Mesodermal cell (in vitro differentiated cells): Measurements from ENCODE around the gene RALA.

Experiments used
- H3K27ac ChIP-seq: 2 replicates; pipeline ENCODE4 v1.7.0; 2013; ENCODE audit warnings: mild to moderate bottlenecking, low read depth, low read length, moderate library complexity; ENCODE audit not compliant: severe bottlenecking
- H3K36me3 ChIP-seq: 2 replicates; pipeline ENCODE4 v1.7.1; 2013; ENCODE audit warnings: mild to moderate bottlenecking, low read length, moderate library complexity; ENCODE audit not compliant: control insufficient read depth, insufficient read depth
- H3K4me1 ChIP-seq: one replicate; pipeline ENCODE4 v1.7.1; 2013; ENCODE audit warnings: mild to moderate bottlenecking, low read length; ENCODE audit not compliant: insufficient read depth, control insufficient read depth, poor library complexity, severe bottlenecking
- H3K4me3 ChIP-seq: 2 replicates; pipeline ENCODE4 v1.7.0; 2013; ENCODE audit warnings: low read length, control low read depth, mild to moderate bottlenecking; ENCODE audit not compliant: insufficient read depth, poor library complexity, severe bottlenecking; ENCODE audit errors: extremely low read depth
- H3K9me3 ChIP-seq: 2 replicates; pipeline ENCODE4 v1.7.1; 2013; ENCODE audit warnings: mild to moderate bottlenecking, low read length, moderate library complexity; ENCODE audit not compliant: control insufficient read depth
- WGBS, 2 experiments: methylation state at CpG; one replicate each; pipeline ENCODE4 v1.1.5; 2013; ENCODE audit warnings: missing lambda C conversion rate in 2 of 2; ENCODE audit not compliant: insufficient coverage in 2 of 2; 5-methylcytosine and 5-hydroxymethylcytosine counted together

The RALA gene

GRCh38 chr7:39613577-39613976 is 9.8 kb upstream of the RALA start:
- no peak overlapping the region for H3K4me3 ChIP-seq
- no peak overlapping the region for H3K27ac ChIP-seq
- 84 to 88% methylated on average over 3 of the region's 4 CpGs for WGBS, 2 experiments
- no peaks in the 10 kb centered on the region for H3K9me3 ChIP-seq
- no peaks in the 10 kb centered on the region for H3K36me3 ChIP-seq
- H3K4me1 ChIP-seq: peaks cover 19% of the 10 kb centered on the region

DNA sequence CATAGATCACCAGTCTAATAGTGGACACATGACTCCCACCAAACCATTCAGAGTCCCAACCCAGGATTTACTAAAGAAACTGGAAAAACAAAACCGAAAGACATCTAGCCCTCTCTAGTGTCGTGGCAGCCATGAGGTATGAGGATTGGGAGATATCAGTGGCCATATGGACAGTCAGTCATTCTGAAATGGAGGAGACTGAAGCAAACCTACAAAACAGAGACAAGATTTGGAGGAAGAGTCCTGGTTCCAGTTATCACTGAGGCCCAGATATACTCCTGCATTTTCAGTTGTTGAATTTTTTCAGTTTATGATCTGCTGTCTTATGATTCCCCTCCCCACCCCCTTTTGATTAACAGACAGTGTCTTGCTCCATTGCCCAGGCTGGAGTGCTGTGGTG is 9.1 kb upstream of the RALA start:
- WGBS, 2 experiments: 94 to 100% methylated on average over 1 to 2 of the region's 2 CpGs
- Histone ChIP-seq H3K36me3 (no peaks in the 10 kb centered on the region), H3K4me1 (peaks cover 15% of the 10 kb centered on the region), H3K4me3 (no peak overlapping the region), H3K27ac (no peak overlapping the region), H3K9me3 (no peaks in the 10 kb centered on the region)

GRCh38 chr7:39615350-39615975 is 7.9 kb upstream of the RALA start:
- no peak overlapping the region for H3K4me3 ChIP-seq
- H3K27ac ChIP-seq: no peak overlapping the region
- no CpG with 5 or more reads among the region's 1 CpG for WGBS, 2 experiments
- peaks cover 15% of the 10 kb centered on the region for H3K4me1 ChIP-seq
- no peaks in the 10 kb centered on the region for H3K9me3 ChIP-seq
- no peaks in the 10 kb centered on the region for H3K36me3 ChIP-seq

DNA sequence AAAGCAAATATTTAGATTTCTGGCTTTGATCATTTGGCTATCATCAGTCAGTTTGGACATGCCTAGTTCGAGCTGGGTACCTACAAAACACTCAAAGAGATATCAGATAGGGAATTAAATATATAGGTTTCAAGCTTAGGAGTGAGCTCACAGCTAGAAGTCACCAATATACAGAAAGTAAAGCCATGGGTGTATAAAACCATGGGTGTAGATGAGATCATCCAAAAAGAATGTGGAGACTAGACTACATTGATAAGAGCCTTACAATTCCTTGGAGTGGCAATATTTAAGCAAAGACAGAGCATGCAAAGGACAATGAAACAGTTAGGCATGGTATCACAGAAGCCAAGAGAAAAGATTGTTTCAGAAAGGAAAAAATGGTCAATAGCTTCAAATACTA is 7.2 kb upstream of the RALA start:
- WGBS, 2 experiments: 71% methylated on average over 1 of the region's 1 CpG; no CpG with 5 or more reads in 1 of the 2 experiments
- Histone ChIP-seq H3K4me1 (peaks cover 15% of the 10 kb centered on the region), H3K4me3 (no peak overlapping the region), H3K9me3 (no peaks in the 10 kb centered on the region), H3K36me3 (no peaks in the 10 kb centered on the region), H3K27ac (no peak overlapping the region)

DNA sequence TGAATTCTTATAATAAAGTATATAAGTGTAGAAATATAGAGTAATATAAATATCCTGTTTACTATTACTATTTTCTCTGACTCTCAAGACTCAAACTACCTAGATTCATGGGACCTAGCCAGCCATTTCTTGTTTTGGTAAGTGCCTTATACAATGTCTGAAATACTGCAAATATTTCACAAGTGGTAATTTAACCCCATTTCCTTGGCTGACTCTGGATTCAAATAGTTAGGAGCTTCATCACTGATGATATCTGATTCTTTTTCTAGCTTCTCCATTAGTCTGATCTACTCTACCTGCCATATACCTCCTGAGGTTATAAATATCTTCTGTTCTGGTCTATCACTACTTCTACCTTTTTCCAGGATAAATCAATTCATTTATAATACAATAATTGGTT is 6.4 kb upstream of the RALA start:
- no peaks in the 10 kb centered on the region for H3K36me3 ChIP-seq
- H3K9me3 ChIP-seq: no peaks in the 10 kb centered on the region
- H3K4me3 ChIP-seq: no peak overlapping the region
- peaks cover 16% of the 10 kb centered on the region for H3K4me1 ChIP-seq
- no peak overlapping the region for H3K27ac ChIP-seq

DNA sequence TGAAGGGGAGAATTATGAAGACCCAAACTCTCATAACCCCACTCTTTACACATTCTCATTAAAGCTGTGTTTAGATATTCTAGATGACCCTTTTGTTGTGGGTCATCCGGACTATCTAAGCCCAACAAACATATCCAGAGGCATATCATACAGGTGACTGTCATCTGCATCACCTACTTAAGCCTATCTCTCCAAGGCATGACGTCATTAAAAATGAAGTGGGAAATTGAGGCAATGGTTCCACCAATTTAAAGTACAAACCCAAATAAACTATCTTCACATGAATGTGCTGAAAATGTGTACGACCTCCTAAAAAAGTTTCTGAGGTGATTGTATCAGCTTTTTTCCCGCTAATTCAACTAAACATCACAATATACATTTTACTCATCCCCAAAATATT is 4.5 kb upstream of the RALA start:
- H3K27ac ChIP-seq: no peak overlapping the region
- H3K4me3 ChIP-seq: no peak overlapping the region
- no peaks in the 10 kb centered on the region for H3K9me3 ChIP-seq
- peaks cover 19% of the 10 kb centered on the region for H3K4me1 ChIP-seq
- 100% methylated on average over 1 of the region's 4 CpGs; no CpG with 5 or more reads in 1 of the 2 experiments for WGBS, 2 experiments
- no peaks in the 10 kb centered on the region for H3K36me3 ChIP-seq

DNA sequence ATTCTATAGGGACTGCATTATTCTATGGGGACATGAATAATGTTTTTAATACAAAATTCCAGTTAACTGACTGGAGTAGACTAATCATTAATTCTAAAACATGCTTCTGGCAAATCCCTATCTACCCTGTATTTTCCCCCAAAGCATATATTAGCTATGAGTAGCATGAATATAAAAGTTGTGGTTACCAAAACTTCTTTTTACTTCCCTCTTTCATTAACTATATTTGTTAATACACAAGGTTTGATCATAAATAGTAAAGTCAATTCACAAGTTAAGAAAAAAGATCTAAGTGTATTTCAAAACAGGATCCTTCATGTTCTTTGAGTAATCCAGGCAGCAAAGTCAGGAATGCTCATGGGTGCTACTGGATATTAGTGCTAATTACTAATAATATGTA is 2.9 kb upstream of the RALA start:
- Histone ChIP-seq H3K4me1 (peaks cover 22% of the 10 kb centered on the region), H3K4me3 (no peak overlapping the region), H3K27ac (no peak overlapping the region), H3K9me3 (no peaks in the 10 kb centered on the region), H3K36me3 (no peaks in the 10 kb centered on the region)

DNA sequence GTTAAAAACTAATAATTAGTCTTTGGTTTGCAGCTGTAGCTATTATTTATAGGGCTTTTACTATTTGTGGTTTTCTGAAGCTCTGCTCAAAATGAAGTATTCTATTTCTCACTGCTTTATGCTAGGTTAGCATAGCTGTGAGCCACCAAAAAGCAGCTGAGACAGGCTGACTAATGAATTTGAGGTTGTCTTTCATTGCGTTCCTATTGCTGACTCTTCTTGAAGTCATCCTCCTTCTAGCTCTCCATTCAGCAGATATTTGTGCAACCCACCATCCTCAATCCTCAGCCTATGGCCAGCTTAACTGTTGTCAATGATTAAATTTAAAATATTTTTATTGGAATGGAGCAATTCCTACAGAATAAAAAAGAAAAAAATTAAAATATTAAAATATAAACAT is 2.1 kb upstream of the RALA start:
- H3K9me3 ChIP-seq: no peaks in the 10 kb centered on the region
- 100% methylated on average over 1 of the region's 1 CpG; no CpG with 5 or more reads in 1 of the 2 experiments for WGBS, 2 experiments
- no peak overlapping the region for H3K4me3 ChIP-seq
- H3K36me3 ChIP-seq: peaks cover 3% of the 10 kb centered on the region
- H3K4me1 ChIP-seq: peaks cover 23% of the 10 kb centered on the region
- H3K27ac ChIP-seq: no peak overlapping the region

DNA sequence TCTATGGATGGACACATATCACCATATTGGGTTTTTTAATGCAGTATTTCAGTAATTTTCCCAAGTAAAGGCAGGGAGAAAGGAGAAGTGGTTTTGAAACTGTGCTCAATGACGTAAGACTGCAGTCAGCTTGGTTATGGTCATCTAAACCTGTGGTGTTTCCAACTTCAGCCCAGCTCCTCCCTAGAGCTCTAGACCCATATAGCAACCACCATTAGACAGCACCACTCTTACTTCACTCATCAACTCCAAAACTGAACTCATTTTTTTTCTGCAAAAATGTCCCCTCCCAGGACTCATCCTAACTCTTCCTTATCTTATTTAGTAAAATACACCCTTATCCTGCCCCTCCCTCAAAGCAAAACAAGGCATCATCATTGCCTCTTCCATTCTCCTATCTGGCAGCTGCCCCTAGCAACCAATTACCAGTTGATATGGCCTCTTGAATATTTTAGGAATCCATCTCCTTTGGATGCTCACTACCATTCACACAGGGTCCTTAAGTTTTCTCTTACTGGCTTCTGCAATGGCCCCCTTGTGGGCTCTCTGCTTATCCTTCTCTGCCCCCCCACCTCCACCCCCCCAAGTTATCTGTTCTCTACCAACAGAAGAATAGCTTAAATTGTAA is 1.5 kb upstream of the RALA start:
- peak overlapping the region; percentile 92 for H3K4me3 ChIP-seq
- H3K9me3 ChIP-seq: no peaks in the 10 kb centered on the region
- WGBS, 2 experiments: 100% methylated on average over 1 of the region's 1 CpG
- H3K27ac ChIP-seq: no peak overlapping the region
- H3K36me3 ChIP-seq: peaks cover 9% of the 10 kb centered on the region
- H3K4me1 ChIP-seq: peaks cover 23% of the 10 kb centered on the region

- peak overlapping the region; percentile 92 for H3K4me3 ChIP-seq
- peaks cover 28% of the 10 kb centered on the region for H3K4me1 ChIP-seq
- H3K9me3 ChIP-seq: no peaks in the 10 kb centered on the region
- H3K36me3 ChIP-seq: peaks cover 10% of the 10 kb centered on the region
- peak overlapping the region; percentile 98 for H3K27ac ChIP-seq
- 19 to 27% methylated on average over 8 to 10 of the region's 11 CpGs for WGBS, 2 experiments
Observed at GRCh38 chr7:39622609-39623008, 763 bp upstream of the RALA start.

GRCh38 chr7:39623732-39624441 is 515 bp downstream of the RALA start:
- WGBS, 2 experiments: 0 to 1% methylated on average over 45 to 46 of the region's 68 CpGs
- Histone ChIP-seq H3K27ac (peak overlapping the region; percentile 98), H3K9me3 (no peaks in the 10 kb centered on the region), H3K4me1 (peaks cover 36% of the 10 kb centered on the region), H3K36me3 (peaks cover 10% of the 10 kb centered on the region), H3K4me3 (peak overlapping the region; percentile 92)
